ENCODE results near the gene PLEKHA6. TPM values are rescaled to one million over a fixed set of nuclear protein-coding genes. Genes with fewer than 3 reads are reported as not detected.

The PLEKHA6 gene
- total and polyA plus RNA-seq, 2 of the 8 experiments (the other 6 are each of a cell fraction or from before 2014, with no cell fraction given), result 4.8 to 20.2 TPM

- 83% methylated on average over 5 of the region's 5 CpGs; no CpG with 5 or more reads in 1 of the 2 experiments for WGBS, 2 experiments (ENCODE audit: extremely low coverage in 1 of 2, insufficient coverage in 1 of 2, insufficient read length in 1 of 2, insufficient replicate concordance in 2 of 2, low coverage in 1 of 2, low lambda C conversion rate in 2 of 2, missing lambda C conversion rate in 1 of 2)
- Histone ChIP-seq H2AFZ (ENCODE audit: low read length) (no peak overlapping the region), H3K14ac (ENCODE audit: insufficient read length) (no peak overlapping the region), H3K9me3 (ENCODE audit: insufficient read depth in 2 of 2, low read depth in 1 of 2, low read length in 1 of 2) (no peaks in the 10 kb centered on the region), H2BK20ac (ENCODE audit: low read length) (no peak overlapping the region), H3K23me2 (ENCODE audit: low read depth, low read length) (no peaks in the 10 kb centered on the region), H3K79me2 (ENCODE audit: control insufficient read depth in 1 of 2, insufficient read depth in 2 of 2, low read length in 2 of 2) (no peaks in the 10 kb centered on the region), H4K8ac (ENCODE audit: extremely low read depth, insufficient read depth, low read length) (no peak overlapping the region), H4K91ac (replicated peaks; ENCODE audit: insufficient read length, low read length) (no peak overlapping the region), H3K4ac (replicated peaks; ENCODE audit: insufficient read length, low read depth, low read length) (no peak overlapping the region), H4K5ac (ENCODE audit: insufficient read length, low read depth, low read length) (no peak overlapping the region), H3K56ac (replicated peaks; ENCODE audit: insufficient read length, low read depth, low read length) (no peak overlapping the region), H2BK120ac (replicated peaks; ENCODE audit: low read depth, low read length) (no peak overlapping the region), H2BK5ac (ENCODE audit: low read depth, low read length) (no peak overlapping the region), H3K4me1 (replicated peaks in 1 of 4; ENCODE audit: control insufficient read depth in 3 of 4, insufficient read depth in 4 of 4, low read length in 3 of 4) (no peaks in the 10 kb centered on the region), H3K23ac (ENCODE audit: insufficient read length) (no peak overlapping the region), H2BK15ac (ENCODE audit: low read length) (no peak overlapping the region), H2BK12ac (ENCODE audit: low read depth, low read length) (no peak overlapping the region), H3K4me3 (ENCODE audit: extremely low read depth in 1 of 4, insufficient read depth in 2 of 4, low read depth in 3 of 4, low read length in 4 of 4) (no peak overlapping the region), H3K27me3 (replicated peaks in 1 of 4; ENCODE audit: control insufficient read depth in 3 of 4, extremely low read depth in 1 of 4, insufficient read depth in 3 of 4, low read length in 3 of 4) (no peaks in the 10 kb centered on the region), H3K9ac (replicated peaks in 1 of 4; ENCODE audit: extremely low read depth in 1 of 4, low read depth in 3 of 4, low read length in 3 of 4) (no peak overlapping the region), H3K36me3 (ENCODE audit: control insufficient read depth in 2 of 4, insufficient read depth in 4 of 4, low read length in 3 of 4) (peaks cover 0 to 4% (median 0%) of the 10 kb centered on the region in 4 experiments; a peak in 1 of 8 replicates), H3K4me2 (ENCODE audit: insufficient read depth in 1 of 2, low read depth in 2 of 2, low read length in 2 of 2) (no peak overlapping the region), H3K27ac (ENCODE audit: low read depth, low read length) (no peak overlapping the region), H3K79me1 (ENCODE audit: low read depth, low read length) (no peaks in the 10 kb centered on the region), H2AK5ac (ENCODE audit: low read depth, low read length) (no peak overlapping the region), H4K20me1 (replicated peaks in 1 of 2; ENCODE audit: control insufficient read depth in 1 of 2, insufficient read depth in 2 of 2, low read length in 2 of 2) (peaks cover 0 to 3% of the 10 kb centered on the region in 2 experiments), H3K18ac (ENCODE audit: extremely low read depth, low read length) (no peak overlapping the region)
- FAIRE-seq, result no peak
- POLR2A ChIA-PET (ENCODE audit: partially characterized antibody), result interaction anchor here (3.1 kb wide), 1 partner anchor 11 kb away, joined by 6 read pairs; no protein-coding TSS in a partner anchor
- TF ChIP-seq SRF (IDR thresholded peaks at IDR 0.05; ENCODE audit: low read depth, low read length), result no peak
- no peak for TF ChIP-seq TAF1 (IDR thresholded peaks at IDR 0.05; ENCODE audit: low read depth, low read length)
- TF ChIP-seq KDM4A (IDR thresholded peaks at IDR 0.05; ENCODE audit: low read depth, low read length, severe bottlenecking), result no peak
- TF ChIP-seq SUZ12 (IDR thresholded peaks at IDR 0.05; ENCODE audit: low read length), result no peak
- TF ChIP-seq SAP30 (IDR thresholded peaks at IDR 0.05; ENCODE audit: insufficient read depth, insufficient replicate concordance, low read length), result no peak
- TF ChIP-seq SP4 (IDR thresholded peaks at IDR 0.05; ENCODE audit: low read length), result no peak
- TF ChIP-seq RAD21 (IDR thresholded peaks at IDR 0.05 in 1 of 2, conservative IDR thresholded peaks at IDR 0.05 in 1 of 2; ENCODE audit: low read depth in 2 of 2, low read length in 2 of 2), result no peak
- TF ChIP-seq CHD2 (IDR thresholded peaks at IDR 0.05; ENCODE audit: low read length), result no peak
- TF ChIP-seq JUND (IDR thresholded peaks at IDR 0.05; ENCODE audit: low read length), result no peak
- TF ChIP-seq PHF8 (conservative IDR thresholded peaks at IDR 0.05; ENCODE audit: low read depth, low read length), result no peak
- no peak for TF ChIP-seq NRF1 (IDR thresholded peaks at IDR 0.05; ENCODE audit: low read depth, low read length)
- CTCF ChIA-PET (ENCODE audit: partially characterized antibody), result interaction anchor here (1.2 to 26.5 kb wide), 7 partner anchors 5 to 104 kb away, joined by 3 to 335 read pairs (median 6); no protein-coding TSS in a partner anchor
- DNase-seq (ENCODE audit: low read depth in 1 of 2, low spot score in 2 of 2), result no peak
Measured at GRCh38 chr1:204266504-204267034, 93.2 kb downstream of the PLEKHA6 start.
